Stimulated activated naive CD8-positive, alpha-beta T cell treated with anti-CD3 and anti-CD28 coated beads, Interleukin-15, amount 100 ng/mL, for 72 hours (primary cell): Measurements from ENCODE around the gene LRRC71.
A peak's percentile ranks its signal among the peaks of the same experiment; 100 is the strongest.

Source experiments
- ATAC-seq: fragments of 150-1000 bp; cut with Tn5 transposase; 2 replicates; pipeline ENCODE4 v1.10.0; 2021; ENCODE audit warnings: mild to moderate bottlenecking, moderate library complexity
- DNase-seq, 2 donors: peaks; one replicate each; pipeline ENCODE4 v3.0.0; 2021 to 2022
- H3K27ac Mint-ChIP-seq, 2 donors: one replicate each; pipeline ENCODE4 v1.8.0; 2022; ENCODE audit warnings: mild to moderate bottlenecking in 2 of 2, mixed read lengths in 2 of 2, moderate library complexity in 2 of 2
- H3K27me3 Mint-ChIP-seq: one replicate; pipeline ENCODE4 v1.8.0; 2022; ENCODE audit warnings: mixed read lengths
- H3K4me1 Mint-ChIP-seq: one replicate; pipeline ENCODE4 v1.8.0; 2022; ENCODE audit warnings: mild to moderate bottlenecking, mixed read lengths
- H3K4me3 Mint-ChIP-seq, 2 donors: one replicate each; pipeline ENCODE4 v1.8.0; 2022; ENCODE audit warnings: mild to moderate bottlenecking in 2 of 2, mixed read lengths in 2 of 2, moderate library complexity in 1 of 2
- H3K9me3 Mint-ChIP-seq, 2 donors: one replicate each; pipeline ENCODE4 v1.8.0; 2022; ENCODE audit warnings: mixed read lengths in 2 of 2

LRRC71 gene

DNA sequence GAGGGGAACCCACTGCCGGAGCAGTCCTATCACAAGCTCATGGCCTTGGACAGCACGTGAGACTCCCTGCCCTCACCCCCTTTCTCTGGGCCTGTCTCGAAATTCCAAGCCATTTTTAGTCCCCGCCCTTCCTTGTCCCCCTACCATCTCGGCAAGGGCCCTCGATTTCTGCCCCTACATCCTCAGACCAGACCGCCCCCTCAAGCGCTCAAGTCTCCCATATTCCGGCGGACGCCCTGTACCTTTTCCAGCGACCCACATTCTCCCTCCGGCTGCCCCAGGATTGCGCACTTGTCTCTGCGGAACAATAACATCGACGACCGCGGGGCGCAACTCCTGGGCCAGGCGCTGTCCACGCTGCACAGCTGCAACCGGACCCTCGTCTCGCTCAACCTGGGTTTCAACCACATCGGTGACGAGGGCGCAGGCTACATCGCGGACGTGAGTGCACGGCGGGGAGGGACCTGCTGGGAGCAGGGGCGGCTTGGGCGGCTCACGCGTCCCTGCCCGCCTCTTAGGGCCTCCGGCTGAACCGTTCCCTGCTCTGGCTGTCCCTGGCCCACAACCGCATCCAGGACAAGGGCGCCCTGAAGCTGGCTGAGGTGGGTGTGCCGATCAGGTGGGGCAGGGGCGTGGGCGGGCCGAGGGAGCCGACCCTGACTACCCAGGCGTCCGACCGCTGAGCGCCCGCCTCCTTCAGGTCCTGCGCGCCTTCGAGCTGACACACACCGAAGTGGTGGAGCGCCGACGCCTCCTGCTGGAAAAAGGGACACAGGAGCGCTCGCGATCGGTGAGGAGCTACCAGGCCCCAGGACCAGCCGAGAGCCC, 7.0 kb downstream of the LRRC71 start:
- no peaks in the 10 kb centered on the region for H3K9me3 Mint-ChIP-seq
- H3K4me3 Mint-ChIP-seq: peak overlapping the region; percentile 10 to 63
- H3K27me3 Mint-ChIP-seq: peaks cover 100% of the 10 kb centered on the region
- DNase-seq (peak; percentile 71 to 76), ATAC-seq (peak; percentile 62)
- no peak overlapping the region for H3K27ac Mint-ChIP-seq
- peaks cover 57% of the 10 kb centered on the region for H3K4me1 Mint-ChIP-seq

GRCh38 chr1:156928043-156928602, 7.7 kb downstream of the LRRC71 start:
- Mint-ChIP-seq H3K27me3 (peaks cover 100% of the 10 kb centered on the region), H3K4me3 (peak overlapping the region; percentile 8 to 63)

GRCh38 chr1:156929596-156930238, 9.3 kb downstream of the LRRC71 start:
- Mint-ChIP-seq H3K27ac (no peak overlapping the region), H3K9me3 (no peaks in the 10 kb centered on the region), H3K4me1 (peaks cover 48% of the 10 kb centered on the region), H3K27me3 (peaks cover 85% of the 10 kb centered on the region), H3K4me3 (no peak overlapping the region)
- DNase-seq (no peak), ATAC-seq (no peak)

More at GRCh38 chr1:156928043-156928602, 7.7 kb downstream of the LRRC71 start:
- peaks cover 54% of the 10 kb centered on the region for H3K4me1 Mint-ChIP-seq
- no peaks in the 10 kb centered on the region for H3K9me3 Mint-ChIP-seq
- ATAC-seq (peak; percentile 2), DNase-seq (no peak)
- no peak overlapping the region for H3K27ac Mint-ChIP-seq

DNA sequence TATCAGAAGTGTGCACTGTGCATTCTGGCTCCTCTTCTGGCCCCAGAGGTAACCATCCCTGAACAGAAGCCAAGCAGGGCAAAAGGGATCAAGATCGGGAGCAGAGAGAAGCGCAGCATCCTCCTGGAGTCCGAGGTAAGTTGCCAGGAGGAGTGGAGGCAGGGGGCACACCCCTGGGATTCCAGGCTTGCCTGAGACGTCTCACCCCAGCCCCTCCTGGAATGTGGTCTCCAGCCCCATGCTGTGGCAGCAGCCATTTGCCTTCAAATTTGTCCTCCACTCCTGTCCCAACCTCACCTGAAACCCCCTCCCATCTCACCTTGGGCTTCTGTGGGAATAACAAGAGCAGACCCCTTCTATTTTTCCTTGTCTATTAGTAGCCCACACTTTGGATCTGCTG, 10.1 kb downstream of the LRRC71 start:
- ATAC-seq (no peak), DNase-seq (no peak)
- H3K27ac Mint-ChIP-seq: no peak overlapping the region
- peaks cover 43% of the 10 kb centered on the region for H3K4me1 Mint-ChIP-seq
- no peak overlapping the region for H3K4me3 Mint-ChIP-seq
- no peaks in the 10 kb centered on the region for H3K9me3 Mint-ChIP-seq
- peaks cover 77% of the 10 kb centered on the region for H3K27me3 Mint-ChIP-seq

DNA sequence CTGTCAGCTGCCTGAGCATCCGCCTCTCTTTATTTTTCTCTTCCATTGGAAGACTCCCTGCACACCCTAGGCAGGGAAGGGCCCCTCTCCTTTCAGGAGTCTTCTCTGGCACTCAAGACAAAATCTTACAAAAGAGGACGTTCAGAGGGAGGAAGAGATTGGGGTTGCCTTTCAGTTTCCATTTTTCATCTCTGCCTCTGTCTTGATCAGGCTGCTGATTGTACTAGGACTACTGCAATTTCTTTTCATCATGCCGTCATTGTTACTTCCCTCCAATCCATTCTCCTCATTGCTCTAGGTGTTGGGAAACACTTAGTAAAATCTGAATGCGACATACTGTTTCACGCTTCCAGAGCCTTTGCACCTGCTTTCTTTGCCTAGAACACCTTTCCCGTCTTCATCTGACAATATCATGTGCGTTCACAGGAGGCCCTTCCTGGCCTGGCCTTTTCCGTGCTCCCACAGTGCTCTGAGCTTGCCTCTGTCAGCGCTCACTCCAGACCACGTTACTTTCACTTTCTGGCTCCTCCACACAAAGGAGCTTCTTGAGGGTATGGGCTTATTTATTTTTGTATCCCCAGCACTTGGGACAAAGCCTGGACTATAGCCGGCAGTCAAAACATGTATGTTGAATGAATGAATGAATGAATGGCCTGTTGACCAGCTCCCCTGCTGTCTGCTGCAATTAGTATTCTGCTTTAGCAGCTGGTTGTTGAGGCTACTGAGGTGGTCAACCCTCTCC, 10.9 kb downstream of the LRRC71 start:
- ATAC-seq (no peak), DNase-seq (no peak)
- peak overlapping the region in 1 of 2 donors; percentile 59 for H3K27ac Mint-ChIP-seq

DNA sequence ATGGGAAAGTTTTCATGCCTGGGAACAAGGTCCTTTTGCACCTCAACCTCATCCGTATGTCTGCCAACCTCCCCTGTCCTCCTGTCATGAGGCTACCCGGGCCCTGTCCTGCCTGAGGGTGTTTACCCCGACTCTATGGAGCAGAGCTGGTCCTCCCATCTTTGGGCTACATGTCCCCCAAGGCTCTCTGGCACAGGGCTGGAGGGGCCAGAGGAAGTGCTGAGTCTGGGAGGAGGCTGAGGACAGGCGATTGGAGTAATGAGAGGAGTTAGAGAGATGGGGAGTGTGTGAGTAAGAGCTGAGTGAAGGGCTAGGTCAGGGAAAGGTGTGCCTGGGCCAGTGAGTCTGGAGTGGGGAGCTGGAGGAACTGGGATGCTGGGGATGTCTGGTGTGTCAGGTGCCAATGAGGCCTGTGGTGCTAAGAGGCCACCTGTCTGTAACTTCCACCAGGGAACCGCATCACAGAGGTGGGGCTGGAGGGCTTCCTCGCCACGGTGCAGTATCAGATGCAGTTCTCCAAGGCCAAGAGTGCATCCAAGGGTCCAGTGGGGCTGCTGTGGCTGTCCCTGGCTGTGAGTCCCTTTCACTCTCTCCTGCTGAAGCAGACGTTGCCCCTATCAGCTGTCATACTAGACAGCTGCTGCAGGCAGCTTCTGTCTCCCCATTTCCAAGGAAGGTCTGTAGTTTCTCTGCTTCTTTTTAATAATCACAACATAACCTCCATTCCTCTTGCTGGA, 11.7 kb downstream of the LRRC71 start:
- peaks cover 26% of the 10 kb centered on the region for H3K4me1 Mint-ChIP-seq
- H3K27ac Mint-ChIP-seq: no peak overlapping the region
- DNase-seq: no peak
- H3K9me3 Mint-ChIP-seq: no peaks in the 10 kb centered on the region
- no peak overlapping the region for H3K4me3 Mint-ChIP-seq
- peaks cover 61% of the 10 kb centered on the region for H3K27me3 Mint-ChIP-seq
- no peak for ATAC-seq

More for the DNA sequence above, 10.9 kb downstream of the LRRC71 start:
- H3K9me3 Mint-ChIP-seq: no peaks in the 10 kb centered on the region
- peaks cover 34% of the 10 kb centered on the region for H3K4me1 Mint-ChIP-seq
- H3K27me3 Mint-ChIP-seq: peaks cover 68% of the 10 kb centered on the region
- H3K4me3 Mint-ChIP-seq: no peak overlapping the region

GRCh38 chr1:156933136-156933535, 12.7 kb downstream of the LRRC71 start:
- H3K27ac Mint-ChIP-seq: no peak overlapping the region
- H3K27me3 Mint-ChIP-seq: peaks cover 51% of the 10 kb centered on the region
- H3K4me3 Mint-ChIP-seq: no peak overlapping the region
- peaks cover 16% of the 10 kb centered on the region for H3K4me1 Mint-ChIP-seq
- DNase-seq (no peak), ATAC-seq (no peak)
- H3K9me3 Mint-ChIP-seq: no peaks in the 10 kb centered on the region

DNA sequence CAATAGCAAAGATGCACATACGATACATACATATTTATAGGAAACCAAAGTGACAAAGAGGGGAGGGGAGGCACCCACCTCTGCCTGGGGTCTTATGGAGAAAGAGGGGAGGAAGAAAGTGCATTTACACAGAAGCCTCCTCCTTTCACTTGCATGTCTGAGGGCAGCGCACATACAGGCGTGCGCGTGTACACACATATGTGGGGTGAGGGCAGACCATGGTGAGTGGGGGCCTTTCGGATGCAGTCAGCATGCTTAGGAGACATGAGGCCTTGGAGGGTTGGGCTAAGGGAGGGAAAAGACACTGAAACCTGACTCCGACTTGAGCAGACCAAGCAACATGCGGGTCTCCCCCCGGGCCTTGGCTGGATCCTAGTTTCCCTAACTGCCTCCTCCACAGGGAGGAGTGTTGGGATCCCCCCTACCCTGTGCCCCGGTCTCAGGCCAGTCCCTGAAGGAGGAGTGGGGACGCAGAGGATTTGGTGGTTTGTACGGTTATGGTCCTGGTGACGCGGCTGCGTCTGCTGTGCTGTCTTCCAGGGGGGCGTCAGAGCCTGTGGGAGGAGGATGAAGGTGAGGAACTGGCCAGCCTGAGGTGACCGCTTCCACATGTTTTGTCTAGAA, 15.2 kb downstream of the LRRC71 start:
- no peak for DNase-seq
- no peak overlapping the region for H3K4me3 Mint-ChIP-seq
- H3K4me1 Mint-ChIP-seq: peaks cover 15% of the 10 kb centered on the region
- H3K27ac Mint-ChIP-seq: no peak overlapping the region
- H3K9me3 Mint-ChIP-seq: no peaks in the 10 kb centered on the region
- ATAC-seq: no peak
- peaks cover 26% of the 10 kb centered on the region for H3K27me3 Mint-ChIP-seq

GRCh38 chr1:156936191-156936590, 15.8 kb downstream of the LRRC71 start:
- ATAC-seq: no peak
- peaks cover 9% of the 10 kb centered on the region for H3K4me1 Mint-ChIP-seq
- no peaks in the 10 kb centered on the region for H3K9me3 Mint-ChIP-seq
- no peak overlapping the region for H3K4me3 Mint-ChIP-seq
- no peak for DNase-seq
- peaks cover 20% of the 10 kb centered on the region for H3K27me3 Mint-ChIP-seq
- H3K27ac Mint-ChIP-seq: no peak overlapping the region

DNA sequence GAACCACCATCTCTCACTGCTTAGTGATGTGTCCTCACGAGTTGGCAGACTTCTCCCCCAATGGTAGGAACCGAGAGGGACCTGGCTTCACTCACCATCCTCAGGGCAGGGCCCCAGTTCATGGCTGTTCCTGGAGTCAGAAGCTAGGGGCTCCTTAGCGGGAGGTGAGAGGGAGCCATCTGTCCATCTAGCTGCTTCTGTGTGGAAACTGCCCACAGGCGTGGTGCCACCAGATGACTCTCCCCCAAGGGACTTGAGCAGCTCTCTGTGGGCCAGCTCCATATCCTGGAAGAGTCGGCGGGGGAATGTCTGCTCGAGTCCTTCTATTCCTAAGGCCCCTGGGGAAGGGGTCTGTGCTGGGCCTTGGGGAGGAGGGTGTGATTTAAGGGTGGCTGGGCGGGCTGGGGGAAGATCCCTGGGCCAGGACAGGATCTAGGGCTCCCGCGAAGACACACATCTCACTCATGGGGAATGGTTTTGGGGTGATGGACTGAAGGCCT, 16.3 kb downstream of the LRRC71 start:
- ATAC-seq: no peak
- H3K27ac Mint-ChIP-seq: peak overlapping the region in 1 of 2 donors; percentile 90
- H3K4me1 Mint-ChIP-seq: peaks cover 3% of the 10 kb centered on the region
- no peak overlapping the region for H3K4me3 Mint-ChIP-seq
- H3K9me3 Mint-ChIP-seq: no peaks in the 10 kb centered on the region
- H3K27me3 Mint-ChIP-seq: peaks cover 15% of the 10 kb centered on the region
- DNase-seq: no peak

GRCh38 chr1:156937883-156938282, 17.5 kb downstream of the LRRC71 start:
- Mint-ChIP-seq H3K9me3 (no peaks in the 10 kb centered on the region), H3K4me3 (no peak overlapping the region), H3K27me3 (peaks cover 3% of the 10 kb centered on the region), H3K27ac (no peak overlapping the region), H3K4me1 (no peaks in the 10 kb centered on the region)
- DNase-seq (no peak), ATAC-seq (no peak)

- Mint-ChIP-seq H3K27ac (no peak overlapping the region), H3K9me3 (no peaks in the 10 kb centered on the region), H3K27me3 (no peaks in the 10 kb centered on the region), H3K4me1 (no peaks in the 10 kb centered on the region), H3K4me3 (no peak overlapping the region)
- ATAC-seq: no peak
- DNase-seq: no peak
Measured at GRCh38 chr1:156938813-156939212, 18.4 kb downstream of the LRRC71 start.

DNA sequence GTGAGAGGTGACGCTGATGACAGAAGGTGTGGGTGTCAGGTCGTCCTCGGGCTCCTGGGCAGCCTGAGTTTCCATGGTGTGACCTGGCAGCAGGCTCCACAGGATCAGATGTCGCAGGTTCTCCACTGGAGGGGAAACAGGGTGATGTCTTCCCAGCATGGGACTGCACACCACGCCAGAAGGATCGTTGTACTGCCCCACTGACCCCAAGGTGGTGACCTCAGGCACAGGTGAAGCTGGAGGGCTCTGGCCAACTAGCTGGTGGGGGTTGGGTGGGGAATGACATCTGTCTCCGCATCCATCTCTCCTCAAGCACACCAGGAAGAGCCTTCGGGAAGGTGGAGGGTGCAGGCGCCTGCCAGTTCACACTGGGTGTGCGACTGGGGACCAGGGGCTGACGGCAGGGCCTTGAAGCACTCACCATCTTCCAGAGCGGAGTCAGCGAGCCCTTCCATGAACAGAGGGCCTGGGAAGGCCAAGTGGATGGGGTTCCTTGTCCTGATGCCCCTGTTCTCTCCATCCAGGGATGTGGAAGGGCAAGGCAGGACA, 19.4 kb downstream of the LRRC71 start:
- no peak for DNase-seq
- no peaks in the 10 kb centered on the region for H3K27me3 Mint-ChIP-seq
- no peaks in the 10 kb centered on the region for H3K9me3 Mint-ChIP-seq
- no peaks in the 10 kb centered on the region for H3K4me1 Mint-ChIP-seq
- no peak overlapping the region for H3K4me3 Mint-ChIP-seq
- no peak for ATAC-seq
- H3K27ac Mint-ChIP-seq: no peak overlapping the region

GRCh38 chr1:156941675-156942074, 21.2 kb downstream of the LRRC71 start:
- DNase-seq (no peak), ATAC-seq (no peak)
- Mint-ChIP-seq H3K4me1 (no peaks in the 10 kb centered on the region), H3K27ac (no peak overlapping the region), H3K4me3 (no peak overlapping the region), H3K27me3 (no peaks in the 10 kb centered on the region), H3K9me3 (no peaks in the 10 kb centered on the region)
